Nephron (organoid): ENCODE results near the gene ZNF48.
"Not testable (repeated sequence)": the region's sequence is repeated elsewhere in the genome, so short reads cannot be mapped to it uniquely, and the experiment has no call there.

Source experiments
- H3K27ac Mint-ChIP-seq, 3 experiments: 2 replicates each; pipeline ENCODE4 v1.8.0; 2020; ENCODE audit warnings: mixed read lengths in 3 of 3, mild to moderate bottlenecking in 2 of 3, moderate library complexity in 1 of 3
- H3K27me3 Mint-ChIP-seq: 2 replicates; pipeline ENCODE4 v1.8.0; 2021; ENCODE audit warnings: low read depth, mild to moderate bottlenecking, moderate library complexity, mixed read lengths
- H3K36me3 Mint-ChIP-seq: 2 replicates; pipeline ENCODE4 v1.8.0; 2020; ENCODE audit warnings: low read depth, mixed read lengths
- H3K4me1 Mint-ChIP-seq: 2 replicates; pipeline ENCODE4 v1.8.0; 2020; ENCODE audit warnings: mixed read lengths
- H3K4me3 Mint-ChIP-seq, 3 experiments: 2 replicates each; pipeline ENCODE4 v1.8.0; 2020; ENCODE audit warnings: mild to moderate bottlenecking in 3 of 3, mixed read lengths in 3 of 3, moderate library complexity in 2 of 3
- H3K9me3 Mint-ChIP-seq: 2 replicates; pipeline ENCODE4 v1.8.0; 2020; ENCODE audit warnings: mixed read lengths
- TF ChIP-seq, protein P1 (sequence below), 3 experiments: fragments of 200-600 bp; sonication (generic); IDR thresholded peaks; one replicate each; pipeline ENCODE4 v1.5.0; 2021; ENCODE audit warnings: antibody characterized with exemption in 3 of 3; ENCODE audit not compliant: unreplicated experiment in 3 of 3

ZNF48 gene

DNA sequence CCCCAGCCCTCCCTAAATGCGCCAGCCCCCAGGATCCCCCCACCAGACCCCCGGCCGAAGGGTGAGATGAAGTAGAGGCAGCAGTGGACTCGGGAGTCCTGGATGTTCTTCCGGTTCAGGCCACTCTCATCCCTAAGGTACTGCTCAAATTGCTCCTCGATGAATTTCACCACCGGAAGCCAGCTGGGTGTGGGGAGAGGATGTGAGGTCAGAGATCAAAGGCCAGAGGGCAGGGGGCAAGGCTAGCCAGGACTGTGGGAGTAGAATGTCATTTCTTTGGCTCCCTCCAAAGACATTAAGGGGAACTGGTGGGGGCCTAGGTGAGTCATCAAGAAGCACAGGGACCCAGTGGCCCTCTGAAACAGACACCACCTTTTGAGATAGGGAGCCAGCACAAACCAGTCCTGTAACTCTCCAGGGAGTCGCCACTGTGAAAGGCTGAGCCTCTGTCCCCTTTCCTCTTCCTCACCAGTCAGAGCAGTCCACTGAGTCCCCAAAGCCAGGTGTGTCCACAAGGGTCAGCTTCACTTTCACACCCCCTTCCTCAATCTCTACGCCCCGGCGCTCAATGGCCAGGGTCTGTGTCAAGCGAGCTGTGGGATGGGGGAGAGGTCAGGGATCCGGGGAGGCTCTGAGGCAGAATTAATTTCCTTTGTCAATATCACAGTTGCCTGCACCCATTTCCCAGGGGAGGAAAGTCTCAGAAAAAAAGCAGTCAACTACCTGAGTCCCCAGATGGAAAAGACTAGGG is 13.8 kb upstream of the ZNF48 start:
- TF ChIP-seq, protein P1, sequence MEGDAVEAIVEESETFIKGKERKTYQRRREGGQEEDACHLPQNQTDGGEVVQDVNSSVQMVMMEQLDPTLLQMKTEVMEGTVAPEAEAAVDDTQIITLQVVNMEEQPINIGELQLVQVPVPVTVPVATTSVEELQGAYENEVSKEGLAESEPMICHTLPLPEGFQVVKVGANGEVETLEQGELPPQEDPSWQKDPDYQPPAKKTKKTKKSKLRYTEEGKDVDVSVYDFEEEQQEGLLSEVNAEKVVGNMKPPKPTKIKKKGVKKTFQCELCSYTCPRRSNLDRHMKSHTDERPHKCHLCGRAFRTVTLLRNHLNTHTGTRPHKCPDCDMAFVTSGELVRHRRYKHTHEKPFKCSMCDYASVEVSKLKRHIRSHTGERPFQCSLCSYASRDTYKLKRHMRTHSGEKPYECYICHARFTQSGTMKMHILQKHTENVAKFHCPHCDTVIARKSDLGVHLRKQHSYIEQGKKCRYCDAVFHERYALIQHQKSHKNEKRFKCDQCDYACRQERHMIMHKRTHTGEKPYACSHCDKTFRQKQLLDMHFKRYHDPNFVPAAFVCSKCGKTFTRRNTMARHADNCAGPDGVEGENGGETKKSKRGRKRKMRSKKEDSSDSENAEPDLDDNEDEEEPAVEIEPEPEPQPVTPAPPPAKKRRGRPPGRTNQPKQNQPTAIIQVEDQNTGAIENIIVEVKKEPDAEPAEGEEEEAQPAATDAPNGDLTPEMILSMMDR (IDR thresholded peaks at IDR 0.05; ENCODE audit: unreplicated experiment in 3 of 3) = no peak
- peak overlapping the region in 2 of 3 experiments; percentile 33 to 51 for H3K27ac Mint-ChIP-seq

DNA sequence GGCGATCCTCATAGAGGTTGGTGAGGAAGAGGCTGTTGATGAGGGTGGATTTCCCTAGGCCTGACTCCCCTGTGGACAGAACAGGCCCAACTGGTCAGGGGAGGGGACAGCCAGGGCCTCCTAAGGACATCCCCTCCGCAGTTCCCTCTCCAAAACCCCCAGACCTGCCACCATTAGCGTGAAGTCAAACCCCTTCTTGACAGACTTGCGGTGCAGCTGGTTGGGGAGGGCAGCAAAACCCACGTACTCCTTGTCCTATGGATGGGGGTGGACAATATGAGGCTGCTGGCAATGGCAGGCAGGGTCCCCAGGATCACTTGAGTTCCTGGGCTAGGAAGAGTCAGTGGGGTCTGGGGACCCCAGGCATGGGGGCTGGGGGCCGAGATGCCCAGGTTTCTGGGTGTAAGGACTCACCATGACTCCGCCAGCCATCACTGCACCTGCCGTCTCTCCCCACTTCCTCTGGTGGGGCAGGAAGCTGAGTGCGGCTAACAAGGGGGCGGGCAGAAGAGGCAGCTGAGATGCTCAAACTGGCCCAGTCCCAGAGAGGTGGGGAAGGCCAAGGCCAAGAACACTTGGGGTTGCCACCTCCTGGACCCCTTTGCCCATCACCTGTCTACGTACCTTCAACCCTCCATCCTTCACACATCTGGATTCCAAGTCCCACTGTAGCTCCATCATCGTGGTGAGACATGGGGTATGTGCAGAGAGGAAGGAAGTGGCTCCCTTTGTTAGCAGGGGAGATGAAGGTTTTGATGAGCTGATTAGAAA is 12.9 kb upstream of the ZNF48 start, which contains the start of gene SEPTIN1:
Gene SEPTIN1, minus strand, starts transcription at position 451 of the 771 bp plus-strand sequence. Its CDS starts 19 bp downstream, at position 432.
- Mint-ChIP-seq H3K4me3 (peak within 1 kb of the TSS in 2 of 3 experiments; percentile 53 to 58), H3K27me3 (peaks cover 4% of the 10 kb centered on the region), H3K4me1 (peaks cover 20% of the 10 kb centered on the region), H3K9me3 (no peaks in the 10 kb centered on the region), H3K36me3 (no peaks in the 10 kb centered on the region), H3K27ac (peak within 1 kb of the TSS; percentile 33 to 92 (median 86))
- TF ChIP-seq, protein P1 (IDR thresholded peaks at IDR 0.05; ENCODE audit: unreplicated experiment in 3 of 3) = no peak

More for the DNA sequence above, 13.8 kb upstream of the ZNF48 start:
- peak overlapping the region in 2 of 3 experiments; percentile 17 to 28 for H3K4me3 Mint-ChIP-seq
- peaks cover 23% of the 10 kb centered on the region for H3K4me1 Mint-ChIP-seq
- peaks cover 4% of the 10 kb centered on the region for H3K27me3 Mint-ChIP-seq
- H3K9me3 Mint-ChIP-seq = no peaks in the 10 kb centered on the region
- H3K36me3 Mint-ChIP-seq = no peaks in the 10 kb centered on the region

DNA sequence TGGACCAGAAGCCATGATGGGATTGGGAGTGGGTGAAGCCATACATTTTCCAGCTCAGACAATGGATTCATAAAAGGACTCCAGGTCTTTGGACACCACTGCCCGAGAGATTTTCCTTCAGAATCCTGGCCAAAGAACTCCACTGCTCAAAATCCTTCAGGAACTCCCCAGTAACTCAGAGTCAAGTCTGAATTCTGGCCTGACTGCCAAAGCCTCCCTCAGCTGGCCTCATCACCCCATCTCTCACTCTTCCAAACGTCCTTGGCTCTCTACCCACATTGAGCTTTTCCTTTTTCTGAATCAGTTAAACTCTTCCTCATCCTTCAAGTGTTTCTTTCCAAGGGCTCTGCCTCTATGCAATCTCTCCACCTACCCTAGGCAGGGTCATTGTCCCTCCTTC is 11.7 kb upstream of the ZNF48 start:
- Mint-ChIP-seq H3K27ac (peak overlapping the region in 2 of 3 experiments; percentile 86 to 92), H3K36me3 (no peaks in the 10 kb centered on the region), H3K9me3 (no peaks in the 10 kb centered on the region), H3K27me3 (peaks cover 4% of the 10 kb centered on the region), H3K4me1 (peaks cover 17% of the 10 kb centered on the region), H3K4me3 (peak overlapping the region in 2 of 3 experiments; percentile 53 to 58)
- TF ChIP-seq, protein P1 (IDR thresholded peaks at IDR 0.05; ENCODE audit: unreplicated experiment in 3 of 3) = no peak

DNA sequence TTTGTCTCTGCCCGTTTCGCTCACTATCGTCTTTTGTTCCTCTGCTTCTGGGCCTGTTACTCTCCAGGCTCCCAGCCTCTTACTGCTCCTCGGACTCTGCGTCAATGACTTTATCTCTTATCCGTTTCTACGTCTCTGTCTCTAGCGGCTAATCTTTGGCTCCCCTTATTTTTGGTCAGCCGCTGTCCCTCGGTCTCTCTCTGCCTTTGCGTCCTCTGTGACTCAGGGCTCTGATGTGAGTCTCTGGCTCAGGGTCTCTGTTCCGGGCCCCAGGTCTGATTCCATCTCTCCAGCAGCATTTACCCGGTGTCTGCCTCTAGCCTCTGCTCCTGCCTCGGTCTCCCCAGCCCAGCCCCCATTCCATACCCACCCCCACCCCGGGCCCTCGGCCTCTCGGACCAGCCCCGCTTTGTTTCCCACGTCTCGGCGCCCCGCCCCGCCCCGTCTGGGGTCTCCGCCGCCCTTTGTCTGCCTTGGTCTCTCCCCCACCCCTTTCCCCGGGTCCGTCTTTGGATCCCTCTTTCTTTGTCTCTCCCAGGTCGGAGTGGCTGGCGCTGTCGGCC is 547 bp upstream of the ZNF48 start:
- Mint-ChIP-seq H3K27me3 (no peaks in the 10 kb centered on the region), H3K27ac (peak overlapping the region; percentile 98 to 99 (median 99)), H3K4me1 (peaks cover 27% of the 10 kb centered on the region), H3K36me3 (peaks cover 12% of the 10 kb centered on the region), H3K4me3 (peak overlapping the region; percentile 88), H3K9me3 (no peaks in the 10 kb centered on the region)
- TF ChIP-seq, protein P1 (IDR thresholded peaks at IDR 0.05; ENCODE audit: unreplicated experiment in 3 of 3) = no peak

DNA sequence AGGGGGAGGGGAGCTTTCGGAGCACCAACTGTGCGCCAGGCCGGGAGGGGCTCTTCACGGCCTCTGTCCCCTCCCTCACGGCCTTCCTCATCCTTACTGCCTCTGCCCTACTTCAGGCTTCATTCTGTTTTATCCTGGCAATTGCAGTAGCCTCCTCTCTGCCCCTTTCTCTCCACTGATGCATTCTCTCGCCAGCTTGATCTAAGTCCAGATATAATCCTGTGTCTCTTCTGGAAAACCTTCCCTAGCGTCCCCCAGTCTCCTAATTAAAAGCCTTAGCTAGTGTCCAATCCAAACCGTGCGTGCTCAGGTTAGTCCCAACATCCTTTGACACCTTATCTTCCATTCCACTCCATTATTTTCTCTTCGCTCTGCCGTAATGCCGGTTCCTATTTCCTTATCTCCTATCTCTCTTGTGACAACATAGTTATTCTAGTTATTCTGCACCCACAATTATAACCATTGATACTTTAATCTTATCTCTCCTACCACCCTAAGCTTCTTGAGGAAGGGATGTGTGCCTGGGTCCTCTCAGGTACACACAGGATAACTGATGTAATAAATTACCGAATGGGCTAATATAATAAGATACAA is 869 bp downstream of the ZNF48 start:
- TF ChIP-seq, protein P1 (IDR thresholded peaks at IDR 0.05; ENCODE audit: unreplicated experiment in 3 of 3) = no peak
- H3K27me3 Mint-ChIP-seq = no peaks in the 10 kb centered on the region
- H3K4me1 Mint-ChIP-seq = peaks cover 32% of the 10 kb centered on the region
- H3K4me3 Mint-ChIP-seq = peak overlapping the region; percentile 86 to 90 (median 89)
- no peaks in the 10 kb centered on the region for H3K9me3 Mint-ChIP-seq
- peak overlapping the region; percentile 83 to 92 (median 91) for H3K27ac Mint-ChIP-seq
- peaks cover 16% of the 10 kb centered on the region for H3K36me3 Mint-ChIP-seq

DNA sequence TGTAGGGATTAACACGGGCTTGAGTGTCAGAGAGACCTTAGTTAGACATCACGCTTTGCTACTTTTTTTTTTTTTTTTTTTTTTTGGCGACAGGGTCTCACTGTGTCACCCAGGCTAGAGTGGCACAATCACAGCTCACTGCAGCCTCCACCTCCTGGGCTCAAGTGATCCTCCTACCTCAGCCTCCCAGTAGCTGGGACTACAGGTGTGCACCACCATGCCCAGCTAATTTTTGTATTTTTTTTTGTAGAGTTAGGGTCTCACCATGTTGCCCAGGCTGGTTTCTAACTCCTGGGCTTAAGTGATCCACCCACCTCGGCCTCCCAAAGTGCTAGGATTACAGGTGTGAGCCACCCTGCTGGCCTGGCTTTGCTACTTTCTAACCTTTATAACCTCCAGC is 1.4 kb downstream of the ZNF48 start:
- H3K36me3 Mint-ChIP-seq = peaks cover 16% of the 10 kb centered on the region
- peaks cover 35% of the 10 kb centered on the region for H3K4me1 Mint-ChIP-seq
- not testable (repeated sequence) for H3K27me3 Mint-ChIP-seq, H3K9me3 Mint-ChIP-seq
- H3K4me3 Mint-ChIP-seq = peak overlapping the region; percentile 86 to 90 (median 89)
- H3K27ac Mint-ChIP-seq = peak overlapping the region; percentile 78 to 91 (median 83)
